ENCODE data around the gene DDX42. TPM values are rescaled to one million over a fixed set of nuclear protein-coding genes. Genes with fewer than 3 reads are reported as not detected.
"Not testable (repeated sequence)": the region's sequence is repeated elsewhere in the genome, so short reads cannot be mapped to it uniquely, and the experiment has no call there.

DDX42 gene
- total RNA-seq, 1 experiment from 2014 or later, result 118 TPM

GRCh38 chr17:63841350-63842172 is 67.6 kb downstream of the DDX42 start:
- Histone ChIP-seq H3K27ac (no peak overlapping the region; the same call in 1 of the 2 replicates), H3K27me3 (replicated peaks) (no peaks in the 10 kb centered on the region), H3K36me3 (peaks cover 19% of the 10 kb centered on the region), H3K4me1 (replicated peaks) (peaks cover 19% of the 10 kb centered on the region), H3K9me3 (replicated peaks) (no peaks in the 10 kb centered on the region; the same call in 1 of the 2 replicates), H3K4me3 (peak overlapping the region; percentile 84)
- peak; percentile 62 to 66 for DNase-seq (ENCODE audit: low read depth in 1 of 2, low spot score in 2 of 2)

- DNase-seq (ENCODE audit: low read depth in 1 of 2, low spot score in 2 of 2), result peak; percentile 52 to 60
- peak overlapping the region; percentile 37; the same call in 1 of the 2 replicates for H3K27ac ChIP-seq
These were observed 68.2 kb downstream of the DDX42 start for GRCh38 chr17:63842173-63842539.

GRCh38 chr17:63842540-63843386 is 68.8 kb downstream of the DDX42 start, which contains the start of gene SMARCD2:
TSS of gene SMARCD2 (minus strand) at chr17:63842685. CDS start at chr17:63842674, 11 bp downstream.
- peak; percentile 98 to 100 for DNase-seq (ENCODE audit: low read depth in 1 of 2, low spot score in 2 of 2)
- H3K9me3 ChIP-seq (replicated peaks), result no peaks in the 10 kb centered on the region; the same call in 1 of the 2 replicates
- H3K27me3 ChIP-seq (replicated peaks), result no peaks in the 10 kb centered on the region
- H3K36me3 ChIP-seq, result peaks cover 8% of the 10 kb centered on the region; the same call in 1 of the 2 replicates
- peaks cover 19% of the 10 kb centered on the region for H3K4me1 ChIP-seq (replicated peaks)
- H3K27ac ChIP-seq, result peak within 1 kb of the TSS; percentile 37
- H3K4me3 ChIP-seq, result peak within 1 kb of the TSS; percentile 84

More at GRCh38 chr17:63842173-63842539, 68.2 kb downstream of the DDX42 start:
- Histone ChIP-seq H3K9me3 (replicated peaks) (no peaks in the 10 kb centered on the region; the same call in 1 of the 2 replicates), H3K4me1 (replicated peaks) (peaks cover 19% of the 10 kb centered on the region), H3K4me3 (peak overlapping the region; percentile 84), H3K27me3 (replicated peaks) (no peaks in the 10 kb centered on the region), H3K36me3 (peaks cover 13% of the 10 kb centered on the region)

- Histone ChIP-seq H3K27ac (peak overlapping the region; percentile 31), H3K4me1 (replicated peaks) (peaks cover 20% of the 10 kb centered on the region), H3K4me3 (peak overlapping the region; percentile 84)
- not testable (repeated sequence) for H3K27me3 ChIP-seq (replicated peaks); H3K36me3 ChIP-seq; H3K9me3 ChIP-seq (replicated peaks)
- DNase-seq (ENCODE audit: low read depth in 1 of 2, low spot score in 2 of 2), result peak in 1 of 2 experiments; percentile 47
These were observed 69.5 kb downstream of the DDX42 start for GRCh38 chr17:63843387-63843888.

GRCh38 chr17:63843910-63844677 is 70.1 kb downstream of the DDX42 start:
- H3K9me3 ChIP-seq (replicated peaks), result peaks cover 7% of the 10 kb centered on the region
- H3K36me3 ChIP-seq, result peaks cover 8% of the 10 kb centered on the region; the same call in 1 of the 2 replicates
- H3K27ac ChIP-seq, result no peak overlapping the region
- no peak overlapping the region for H3K4me3 ChIP-seq
- DNase-seq (ENCODE audit: low read depth in 1 of 2, low spot score in 2 of 2), result no peak
- H3K27me3 ChIP-seq (replicated peaks), result no peaks in the 10 kb centered on the region
- peaks cover 26% of the 10 kb centered on the region for H3K4me1 ChIP-seq (replicated peaks)

GRCh38 chr17:63845509-63845908 is 71.5 kb downstream of the DDX42 start:
- Histone ChIP-seq H3K27me3 (replicated peaks) (no peaks in the 10 kb centered on the region), H3K4me1 (replicated peaks) (peaks cover 26% of the 10 kb centered on the region), H3K27ac (no peak overlapping the region), H3K4me3 (no peak overlapping the region), H3K9me3 (replicated peaks) (peaks cover 7% of the 10 kb centered on the region), H3K36me3 (peaks cover 8% of the 10 kb centered on the region; the same call in 1 of the 2 replicates)
- DNase-seq (ENCODE audit: low read depth in 1 of 2, low spot score in 2 of 2), result no peak

GRCh38 chr17:63847525-63848249 is 73.7 kb downstream of the DDX42 start:
- Histone ChIP-seq H3K9me3 (replicated peaks) (peaks cover 7% of the 10 kb centered on the region; the same call in 1 of the 2 replicates), H3K27me3 (replicated peaks) (no peaks in the 10 kb centered on the region), H3K36me3 (no peaks in the 10 kb centered on the region), H3K4me1 (replicated peaks) (peaks cover 13% of the 10 kb centered on the region), H3K4me3 (no peak overlapping the region), H3K27ac (no peak overlapping the region)
- DNase-seq (ENCODE audit: low read depth in 1 of 2, low spot score in 2 of 2), result no peak

GRCh38 chr17:63848834-63849689 is 75.1 kb downstream of the DDX42 start:
- Histone ChIP-seq H3K27me3 (replicated peaks) (peaks cover 12% of the 10 kb centered on the region), H3K9me3 (replicated peaks) (peaks cover 7% of the 10 kb centered on the region; the same call in 1 of the 2 replicates), H3K4me3 (peak overlapping the region; percentile 12), H3K4me1 (replicated peaks) (peaks cover 7% of the 10 kb centered on the region), H3K36me3 (no peaks in the 10 kb centered on the region), H3K27ac (peak overlapping the region; percentile 21; the same call in 1 of the 2 replicates)
- DNase-seq (ENCODE audit: low read depth in 1 of 2, low spot score in 2 of 2), result peak; percentile 83 to 92

GRCh38 chr17:63850401-63850800 is 76.4 kb downstream of the DDX42 start:
- H3K9me3 ChIP-seq (replicated peaks), result peaks cover 7% of the 10 kb centered on the region; the same call in 1 of the 2 replicates
- no peak overlapping the region for H3K4me3 ChIP-seq
- peaks cover 7% of the 10 kb centered on the region for H3K4me1 ChIP-seq (replicated peaks)
- H3K27me3 ChIP-seq (replicated peaks), result peaks cover 12% of the 10 kb centered on the region
- DNase-seq (ENCODE audit: low read depth in 1 of 2, low spot score in 2 of 2), result no peak
- no peak overlapping the region for H3K27ac ChIP-seq
- H3K36me3 ChIP-seq, result no peaks in the 10 kb centered on the region

GRCh38 chr17:63853260-63853659 is 79.3 kb downstream of the DDX42 start:
- H3K27ac ChIP-seq, result no peak overlapping the region
- H3K27me3 ChIP-seq (replicated peaks), result peaks cover 12% of the 10 kb centered on the region
- no peak for DNase-seq (ENCODE audit: low read depth in 1 of 2, low spot score in 2 of 2)
- H3K4me3 ChIP-seq, result no peak overlapping the region
- H3K4me1 ChIP-seq (replicated peaks), result peaks cover 7% of the 10 kb centered on the region
- H3K9me3 ChIP-seq (replicated peaks), result peaks cover 5% of the 10 kb centered on the region; the same call in 1 of the 2 replicates
- H3K36me3 ChIP-seq, result no peaks in the 10 kb centered on the region

GRCh38 chr17:63854709-63855108 is 80.7 kb downstream of the DDX42 start:
- Histone ChIP-seq H3K4me3 (no peak overlapping the region), H3K9me3 (replicated peaks) (no peaks in the 10 kb centered on the region), H3K27me3 (replicated peaks) (peaks cover 12% of the 10 kb centered on the region), H3K27ac (no peak overlapping the region), H3K36me3 (no peaks in the 10 kb centered on the region), H3K4me1 (replicated peaks) (no peaks in the 10 kb centered on the region)
- DNase-seq (ENCODE audit: low read depth in 1 of 2, low spot score in 2 of 2), result no peak

- no peaks in the 10 kb centered on the region for H3K9me3 ChIP-seq (replicated peaks)
- H3K4me1 ChIP-seq (replicated peaks), result no peaks in the 10 kb centered on the region
- no peaks in the 10 kb centered on the region for H3K36me3 ChIP-seq
- DNase-seq (ENCODE audit: low read depth in 1 of 2, low spot score in 2 of 2), result no peak
- H3K27me3 ChIP-seq (replicated peaks), result peaks cover 12% of the 10 kb centered on the region
- no peak overlapping the region for H3K4me3 ChIP-seq
- H3K27ac ChIP-seq, result no peak overlapping the region
These were observed 81.2 kb downstream of the DDX42 start for GRCh38 chr17:63855185-63855584.

Measured in SJSA1 (cell line).